HepG2 (cell line): Measurements from ENCODE around the gene RMI2. TPM values are rescaled to one million over a fixed set of nuclear protein-coding genes. Genes with fewer than 3 reads are reported as not detected.

Source experiments
- CHD4 ChIP-seq: fragments of 200-600 bp; sonication (generic); IDR thresholded peaks from 2 replicates; pipeline ENCODE4 v1.7.0; 2017; ENCODE audit warnings: mild to moderate bottlenecking, low read length, borderline replicate concordance
- GZF1 ChIP-seq: sonication (generic); formaldehyde crosslinking; IDR thresholded peaks from 2 replicates; pipeline ENCODE4 v1.5.1; 2020; ENCODE audit warnings: mild to moderate bottlenecking, missing genetic modification reagents
- KDM5A ChIP-seq: fragments of 200-600 bp; sonication (generic); IDR thresholded peaks from 2 replicates; pipeline ENCODE4 v1.7.0; 2018; ENCODE audit warnings: antibody characterized with exemption, mild to moderate bottlenecking, low read length, borderline replicate concordance
- PITX1 ChIP-seq: sonication (generic); formaldehyde crosslinking; IDR thresholded peaks from 2 replicates; pipeline ENCODE4 v1.5.1; 2020; ENCODE audit warnings: mild to moderate bottlenecking, missing genetic modification reagents
- TBX2 ChIP-seq: sonication (generic); formaldehyde crosslinking; IDR thresholded peaks from 2 replicates; pipeline ENCODE4 v1.5.0; 2020; ENCODE audit warnings: missing genetic modification reagents, mild to moderate bottlenecking, borderline replicate concordance
- ZKSCAN1 ChIP-seq: fragments of 150-350 bp; IDR thresholded peaks from 2 replicates; pipeline ENCODE4 v1.6.1; 2014; ENCODE audit warnings: low read length
- ZNF446 ChIP-seq: sonication (generic); formaldehyde crosslinking; IDR thresholded peaks from 2 replicates; pipeline ENCODE4 v1.5.0; 2020; ENCODE audit warnings: mild to moderate bottlenecking, missing genetic modification reagents
- ZNF567 ChIP-seq: sonication (generic); formaldehyde crosslinking; IDR thresholded peaks from 2 replicates; pipeline ENCODE4 v1.8.1; 2023; ENCODE audit warnings: mild to moderate bottlenecking, missing genetic modification reagents, borderline replicate concordance
- ZNF605 ChIP-seq: sonication (generic); formaldehyde crosslinking; IDR thresholded peaks from 2 replicates; pipeline ENCODE4 v1.8.0; 2022; ENCODE audit warnings: mild to moderate bottlenecking, missing genetic modification reagents
- ZNF747 ChIP-seq: sonication (generic); formaldehyde crosslinking; IDR thresholded peaks from 2 replicates; pipeline ENCODE4 v1.8.1; 2023; ENCODE audit warnings: missing genetic modification reagents, mild to moderate bottlenecking, borderline replicate concordance
- polyA plus RNA-seq, 8 experiments: library from polyadenylated mRNA; depleted of rRNA in 3 of 8; stranded (reverse) in 7 of 8; unstranded in 1 of 8; fragments of >200 nt; fragmentation: Illumina TruSeq in 4 of 8; extraction: Trizol in 4 of 8; gene quantifications; 2 replicates each; pipeline versions ENCODE4 v1.2.1 to v1.2.3, GENCODE V29; 2011 to 2016; ENCODE audit warnings: low read depth in 4 of 8, missing spikeins in 1 of 8, mixed read lengths in 1 of 8; ENCODE audit not compliant: insufficient read depth in 1 of 8
- total RNA-seq, 5 experiments: library from RNA; depleted of rRNA; stranded (reverse); fragments of >200 nt; fragmentation: Illumina TruSeq; extraction: Trizol; gene quantifications; 2 replicates each; pipeline ENCODE4 v1.2.3, GENCODE V29; 2016; ENCODE audit warnings: low read depth in 1 of 5
- TF ChIP-seq, protein P1 (sequence below): sonication (generic); formaldehyde crosslinking; IDR thresholded peaks from 2 replicates; pipeline ENCODE4 v1.5.1; 2020; ENCODE audit warnings: mild to moderate bottlenecking, missing genetic modification reagents, borderline replicate concordance
- TF ChIP-seq, protein P2 (sequence below): sonication (generic); formaldehyde crosslinking; IDR thresholded peaks from 2 replicates; pipeline ENCODE4 v1.5.1; 2020; ENCODE audit warnings: mild to moderate bottlenecking, missing genetic modification reagents, moderate library complexity
- TF ChIP-seq, protein P3 (sequence below): sonication (generic); formaldehyde crosslinking; IDR thresholded peaks from 2 replicates; pipeline ENCODE4 v1.8.0; 2022; ENCODE audit warnings: mild to moderate bottlenecking, missing genetic modification reagents, moderate library complexity
- TF ChIP-seq, protein P4 (sequence below): sonication (generic); formaldehyde crosslinking; IDR thresholded peaks from 2 replicates; pipeline ENCODE4 v1.5.1; 2020; ENCODE audit warnings: mild to moderate bottlenecking, missing genetic modification reagents, moderate library complexity
- TF ChIP-seq, protein P5 (sequence below): sonication (generic); formaldehyde crosslinking; IDR thresholded peaks from 2 replicates; pipeline ENCODE4 v1.5.1; 2020; ENCODE audit warnings: mild to moderate bottlenecking, missing genetic modification reagents, borderline replicate concordance

RMI2 gene
- total and polyA plus RNA-seq, 2 of the 13 experiments (the other 11 are each of a cell fraction or from before 2014, with no cell fraction given), result 24.5 to 55.7 TPM

DNA sequence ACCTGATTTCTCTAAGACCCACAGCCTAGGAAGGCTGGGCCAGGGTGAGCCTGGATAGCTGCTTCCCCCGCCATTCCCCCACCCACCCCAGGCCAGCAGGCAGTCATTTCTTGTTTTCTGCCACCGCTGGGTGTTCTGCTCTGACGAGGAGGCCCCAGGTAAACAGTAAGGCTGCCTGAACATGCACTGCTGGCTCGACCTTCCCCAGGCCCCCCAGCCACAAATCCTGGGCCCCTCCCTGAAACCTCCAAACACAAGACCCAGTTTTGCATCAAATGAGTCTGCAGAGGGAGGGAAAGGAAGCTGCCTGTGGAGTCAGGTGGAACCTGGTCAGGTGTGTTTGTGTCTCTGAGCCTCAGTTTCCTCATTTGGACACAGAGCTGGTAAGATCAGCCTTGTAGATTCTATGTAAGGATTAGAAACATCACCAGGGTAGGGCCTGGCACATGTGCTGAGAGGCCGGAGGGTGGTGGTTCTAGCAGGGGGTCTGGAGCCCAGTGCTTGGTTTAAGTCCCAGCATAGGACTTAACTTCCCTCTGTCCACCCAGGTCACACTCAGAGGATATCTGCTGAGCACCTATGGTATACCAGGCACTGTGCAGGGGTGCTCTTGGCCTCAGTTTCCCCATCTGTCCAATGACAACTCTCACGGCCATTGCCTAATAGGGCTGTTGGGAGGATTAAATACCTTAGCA, 45.2 kb upstream of the RMI2 start (continued):
- TF ChIP-seq GZF1 (no peak), ZKSCAN1 (no peak), PITX1 (CRISPR knock-in tag) (0 out of 2 replicates have a peak, but pooled peaks have one; percentile 39), ZNF605 (CRISPR knock-in tag) (no peak), ZNF747 (CRISPR knock-in tag) (no peak), ZNF446 (no peak), CHD4 (no peak), KDM5A (no peak), TBX2 (CRISPR knock-in tag) (peak; percentile 22; the same call in 1 of the 2 replicates), ZNF567 (CRISPR knock-in tag) (0 out of 2 replicates have a peak, but pooled peaks have one; percentile 28)
- TF ChIP-seq, protein P1, sequence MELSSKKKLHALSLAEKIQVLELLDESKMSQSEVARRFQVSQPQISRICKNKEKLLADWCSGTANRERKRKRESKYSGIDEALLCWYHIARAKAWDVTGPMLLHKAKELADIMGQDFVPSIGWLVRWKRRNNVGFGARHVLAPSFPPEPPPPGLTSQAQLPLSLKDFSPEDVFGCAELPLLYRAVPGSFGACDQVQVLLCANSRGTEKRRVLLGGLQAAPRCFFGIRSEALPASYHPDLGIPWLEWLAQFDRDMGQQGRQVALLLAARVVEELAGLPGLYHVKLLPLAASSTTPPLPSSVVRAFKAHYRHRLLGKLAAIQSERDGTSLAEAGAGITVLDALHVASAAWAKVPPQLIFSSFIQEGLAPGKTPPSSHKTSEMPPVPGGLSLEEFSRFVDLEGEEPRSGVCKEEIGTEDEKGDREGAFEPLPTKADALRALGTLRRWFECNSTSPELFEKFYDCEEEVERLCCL (CRISPR knock-in tag), result no peak
- TF ChIP-seq, protein P2, sequence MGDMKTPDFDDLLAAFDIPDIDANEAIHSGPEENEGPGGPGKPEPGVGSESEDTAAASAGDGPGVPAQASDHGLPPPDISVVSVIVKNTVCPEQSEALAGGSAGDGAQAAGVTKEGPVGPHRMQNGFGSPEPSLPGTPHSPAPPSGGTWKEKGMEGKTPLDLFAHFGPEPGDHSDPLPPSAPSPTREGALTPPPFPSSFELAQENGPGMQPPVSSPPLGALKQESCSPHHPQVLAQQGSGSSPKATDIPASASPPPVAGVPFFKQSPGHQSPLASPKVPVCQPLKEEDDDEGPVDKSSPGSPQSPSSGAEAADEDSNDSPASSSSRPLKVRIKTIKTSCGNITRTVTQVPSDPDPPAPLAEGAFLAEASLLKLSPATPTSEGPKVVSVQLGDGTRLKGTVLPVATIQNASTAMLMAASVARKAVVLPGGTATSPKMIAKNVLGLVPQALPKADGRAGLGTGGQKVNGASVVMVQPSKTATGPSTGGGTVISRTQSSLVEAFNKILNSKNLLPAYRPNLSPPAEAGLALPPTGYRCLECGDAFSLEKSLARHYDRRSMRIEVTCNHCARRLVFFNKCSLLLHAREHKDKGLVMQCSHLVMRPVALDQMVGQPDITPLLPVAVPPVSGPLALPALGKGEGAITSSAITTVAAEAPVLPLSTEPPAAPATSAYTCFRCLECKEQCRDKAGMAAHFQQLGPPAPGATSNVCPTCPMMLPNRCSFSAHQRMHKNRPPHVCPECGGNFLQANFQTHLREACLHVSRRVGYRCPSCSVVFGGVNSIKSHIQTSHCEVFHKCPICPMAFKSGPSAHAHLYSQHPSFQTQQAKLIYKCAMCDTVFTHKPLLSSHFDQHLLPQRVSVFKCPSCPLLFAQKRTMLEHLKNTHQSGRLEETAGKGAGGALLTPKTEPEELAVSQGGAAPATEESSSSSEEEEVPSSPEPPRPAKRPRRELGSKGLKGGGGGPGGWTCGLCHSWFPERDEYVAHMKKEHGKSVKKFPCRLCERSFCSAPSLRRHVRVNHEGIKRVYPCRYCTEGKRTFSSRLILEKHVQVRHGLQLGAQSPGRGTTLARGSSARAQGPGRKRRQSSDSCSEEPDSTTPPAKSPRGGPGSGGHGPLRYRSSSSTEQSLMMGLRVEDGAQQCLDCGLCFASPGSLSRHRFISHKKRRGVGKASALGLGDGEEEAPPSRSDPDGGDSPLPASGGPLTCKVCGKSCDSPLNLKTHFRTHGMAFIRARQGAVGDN, result peak; percentile 72
- TF ChIP-seq, protein P3, sequence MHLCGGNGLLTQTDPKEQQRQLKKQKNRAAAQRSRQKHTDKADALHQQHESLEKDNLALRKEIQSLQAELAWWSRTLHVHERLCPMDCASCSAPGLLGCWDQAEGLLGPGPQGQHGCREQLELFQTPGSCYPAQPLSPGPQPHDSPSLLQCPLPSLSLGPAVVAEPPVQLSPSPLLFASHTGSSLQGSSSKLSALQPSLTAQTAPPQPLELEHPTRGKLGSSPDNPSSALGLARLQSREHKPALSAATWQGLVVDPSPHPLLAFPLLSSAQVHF (CRISPR knock-in tag), result no peak
- TF ChIP-seq, protein P4, sequence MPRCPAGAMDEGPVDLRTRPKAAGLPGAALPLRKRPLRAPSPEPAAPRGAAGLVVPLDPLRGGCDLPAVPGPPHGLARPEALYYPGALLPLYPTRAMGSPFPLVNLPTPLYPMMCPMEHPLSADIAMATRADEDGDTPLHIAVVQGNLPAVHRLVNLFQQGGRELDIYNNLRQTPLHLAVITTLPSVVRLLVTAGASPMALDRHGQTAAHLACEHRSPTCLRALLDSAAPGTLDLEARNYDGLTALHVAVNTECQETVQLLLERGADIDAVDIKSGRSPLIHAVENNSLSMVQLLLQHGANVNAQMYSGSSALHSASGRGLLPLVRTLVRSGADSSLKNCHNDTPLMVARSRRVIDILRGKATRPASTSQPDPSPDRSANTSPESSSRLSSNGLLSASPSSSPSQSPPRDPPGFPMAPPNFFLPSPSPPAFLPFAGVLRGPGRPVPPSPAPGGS (CRISPR knock-in tag), result 0 out of 2 replicates have a peak, but pooled peaks have one; percentile 15
- TF ChIP-seq, protein P5, sequence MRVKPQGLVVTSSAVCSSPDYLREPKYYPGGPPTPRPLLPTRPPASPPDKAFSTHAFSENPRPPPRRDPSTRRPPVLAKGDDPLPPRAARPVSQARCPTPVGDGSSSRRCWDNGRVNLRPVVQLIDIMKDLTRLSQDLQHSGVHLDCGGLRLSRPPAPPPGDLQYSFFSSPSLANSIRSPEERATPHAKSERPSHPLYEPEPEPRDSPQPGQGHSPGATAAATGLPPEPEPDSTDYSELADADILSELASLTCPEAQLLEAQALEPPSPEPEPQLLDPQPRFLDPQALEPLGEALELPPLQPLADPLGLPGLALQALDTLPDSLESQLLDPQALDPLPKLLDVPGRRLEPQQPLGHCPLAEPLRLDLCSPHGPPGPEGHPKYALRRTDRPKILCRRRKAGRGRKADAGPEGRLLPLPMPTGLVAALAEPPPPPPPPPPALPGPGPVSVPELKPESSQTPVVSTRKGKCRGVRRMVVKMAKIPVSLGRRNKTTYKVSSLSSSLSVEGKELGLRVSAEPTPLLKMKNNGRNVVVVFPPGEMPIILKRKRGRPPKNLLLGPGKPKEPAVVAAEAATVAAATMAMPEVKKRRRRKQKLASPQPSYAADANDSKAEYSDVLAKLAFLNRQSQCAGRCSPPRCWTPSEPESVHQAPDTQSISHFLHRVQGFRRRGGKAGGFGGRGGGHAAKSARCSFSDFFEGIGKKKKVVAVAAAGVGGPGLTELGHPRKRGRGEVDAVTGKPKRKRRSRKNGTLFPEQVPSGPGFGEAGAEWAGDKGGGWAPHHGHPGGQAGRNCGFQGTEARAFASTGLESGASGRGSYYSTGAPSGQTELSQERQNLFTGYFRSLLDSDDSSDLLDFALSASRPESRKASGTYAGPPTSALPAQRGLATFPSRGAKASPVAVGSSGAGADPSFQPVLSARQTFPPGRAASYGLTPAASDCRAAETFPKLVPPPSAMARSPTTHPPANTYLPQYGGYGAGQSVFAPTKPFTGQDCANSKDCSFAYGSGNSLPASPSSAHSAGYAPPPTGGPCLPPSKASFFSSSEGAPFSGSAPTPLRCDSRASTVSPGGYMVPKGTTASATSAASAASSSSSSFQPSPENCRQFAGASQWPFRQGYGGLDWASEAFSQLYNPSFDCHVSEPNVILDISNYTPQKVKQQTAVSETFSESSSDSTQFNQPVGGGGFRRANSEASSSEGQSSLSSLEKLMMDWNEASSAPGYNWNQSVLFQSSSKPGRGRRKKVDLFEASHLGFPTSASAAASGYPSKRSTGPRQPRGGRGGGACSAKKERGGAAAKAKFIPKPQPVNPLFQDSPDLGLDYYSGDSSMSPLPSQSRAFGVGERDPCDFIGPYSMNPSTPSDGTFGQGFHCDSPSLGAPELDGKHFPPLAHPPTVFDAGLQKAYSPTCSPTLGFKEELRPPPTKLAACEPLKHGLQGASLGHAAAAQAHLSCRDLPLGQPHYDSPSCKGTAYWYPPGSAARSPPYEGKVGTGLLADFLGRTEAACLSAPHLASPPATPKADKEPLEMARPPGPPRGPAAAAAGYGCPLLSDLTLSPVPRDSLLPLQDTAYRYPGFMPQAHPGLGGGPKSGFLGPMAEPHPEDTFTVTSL, result no peak
